IPS DF 6.9 (cell line): ENCODE data around the gene ANKRD31.
"Not testable (repeated sequence)": the region's sequence is repeated elsewhere in the genome, so short reads cannot be mapped to it uniquely, and the experiment has no call there.

ENCODE experiments used
- DNase-seq: peaks from one replicate; pipeline ENCODE4 v3.0.0-alpha.2; 2013; ENCODE audit warnings: low read depth, low spot score
- H3K27ac ChIP-seq: one replicate; pipeline ENCODE4 v1.5.1; 2013; ENCODE audit warnings: low read length, control low read depth
- H3K27me3 ChIP-seq: 2 replicates; pipeline ENCODE4 v1.6.1; 2013; ENCODE audit warnings: mild to moderate bottlenecking, low read length; ENCODE audit not compliant: control insufficient read depth, insufficient read depth
- H3K36me3 ChIP-seq: 2 replicates; pipeline ENCODE4 v1.6.1; 2013; ENCODE audit warnings: low read length; ENCODE audit not compliant: control insufficient read depth, insufficient read depth
- H3K4me1 ChIP-seq: 2 replicates; pipeline ENCODE4 v1.6.1; 2013; ENCODE audit warnings: low read length; ENCODE audit not compliant: control insufficient read depth, insufficient read depth
- H3K4me3 ChIP-seq: 2 replicates; pipeline ENCODE4 v1.5.1; 2013; ENCODE audit warnings: mild to moderate bottlenecking, low read length
- H3K9me3 ChIP-seq: 2 replicates; pipeline ENCODE4 v1.6.1; 2013; ENCODE audit warnings: low read length, inconsistent platforms; ENCODE audit not compliant: control insufficient read depth, insufficient read depth
- WGBS: extraction: QIAGEN DNeasy Blood & Tissue Kit; methylation state at CpG from one replicate; pipeline ENCODE4 v1.1.7; 2013; ENCODE audit warnings: mixed read lengths, missing lambda C conversion rate; ENCODE audit not compliant: insufficient read length, insufficient coverage; 5-methylcytosine and 5-hydroxymethylcytosine counted together

The ANKRD31 gene

GRCh38 chr5:75199071-75199470, 37.6 kb downstream of the ANKRD31 start:
- Histone ChIP-seq H3K9me3 (no peaks in the 10 kb centered on the region), H3K4me1 (no peaks in the 10 kb centered on the region), H3K27ac (no peak overlapping the region), H3K27me3 (no peaks in the 10 kb centered on the region), H3K4me3 (no peak overlapping the region), H3K36me3 (no peaks in the 10 kb centered on the region)
- no peak for DNase-seq
- WGBS = no CpG with 5 or more reads among the region's 2 CpGs

- H3K27ac ChIP-seq = no peak overlapping the region
- WGBS = no CpG with 5 or more reads among the region's 5 CpGs
These were observed 38.9 kb downstream of the ANKRD31 start for GRCh38 chr5:75197745-75198144.

GRCh38 chr5:75192804-75193203, 43.9 kb downstream of the ANKRD31 start:
- WGBS = no CpG with 5 or more reads among the region's 6 CpGs
- Histone ChIP-seq H3K9me3 (no peaks in the 10 kb centered on the region), H3K27me3 (no peaks in the 10 kb centered on the region), H3K27ac (no peak overlapping the region), H3K4me3 (no peak overlapping the region), H3K4me1 (no peaks in the 10 kb centered on the region), H3K36me3 (no peaks in the 10 kb centered on the region)
- DNase-seq = no peak

More at GRCh38 chr5:75197745-75198144, 38.9 kb downstream of the ANKRD31 start:
- Histone ChIP-seq H3K4me1 (no peaks in the 10 kb centered on the region), H3K4me3 (no peak overlapping the region), H3K9me3 (no peaks in the 10 kb centered on the region), H3K36me3 (no peaks in the 10 kb centered on the region), H3K27me3 (no peaks in the 10 kb centered on the region)
- no peak for DNase-seq

- Histone ChIP-seq H3K27me3 (no peaks in the 10 kb centered on the region), H3K9me3 (no peaks in the 10 kb centered on the region), H3K36me3 (no peaks in the 10 kb centered on the region), H3K4me1 (no peaks in the 10 kb centered on the region), H3K27ac (no peak overlapping the region), H3K4me3 (no peak overlapping the region)
- no peak for DNase-seq
These were observed 44.4 kb downstream of the ANKRD31 start for GRCh38 chr5:75192264-75192663.

- no peak for DNase-seq
- Histone ChIP-seq H3K27ac (no peak overlapping the region), H3K27me3 (no peaks in the 10 kb centered on the region), H3K4me1 (no peaks in the 10 kb centered on the region), H3K4me3 (no peak overlapping the region), H3K9me3 (no peaks in the 10 kb centered on the region), H3K36me3 (no peaks in the 10 kb centered on the region)
- no CpG with 5 or more reads among the region's 3 CpGs for WGBS
These were observed 46.5 kb downstream of the ANKRD31 start for GRCh38 chr5:75190227-75190626.

- Histone ChIP-seq H3K4me1 (no peaks in the 10 kb centered on the region), H3K27me3 (no peaks in the 10 kb centered on the region), H3K27ac (no peak overlapping the region), H3K9me3 (no peaks in the 10 kb centered on the region), H3K36me3 (no peaks in the 10 kb centered on the region), H3K4me3 (no peak overlapping the region)
- DNase-seq = no peak
- WGBS = no CpG with 5 or more reads among the region's 2 CpGs
These were observed 47.3 kb downstream of the ANKRD31 start for GRCh38 chr5:75189353-75189752.

- H3K27me3 ChIP-seq = no peaks in the 10 kb centered on the region
- no peaks in the 10 kb centered on the region for H3K9me3 ChIP-seq
- H3K27ac ChIP-seq = no peak overlapping the region
- no peak overlapping the region for H3K4me3 ChIP-seq
- no peak for DNase-seq
- H3K4me1 ChIP-seq = no peaks in the 10 kb centered on the region
- WGBS = no CpG with 5 or more reads among the region's 1 CpG
- no peaks in the 10 kb centered on the region for H3K36me3 ChIP-seq
These were observed 50.9 kb downstream of the ANKRD31 start for GRCh38 chr5:75185763-75186162.

- no CpG with 5 or more reads among the region's 7 CpGs for WGBS
These were observed 60.7 kb downstream of the ANKRD31 start for GRCh38 chr5:75176009-75176408.

GRCh38 chr5:75174872-75175271, 61.8 kb downstream of the ANKRD31 start:
- not testable (repeated sequence) for H3K9me3 ChIP-seq, H3K4me3 ChIP-seq, H3K4me1 ChIP-seq, H3K27me3 ChIP-seq, H3K27ac ChIP-seq, DNase-seq, H3K36me3 ChIP-seq
- no CpG with 5 or more reads among the region's 4 CpGs for WGBS

More at GRCh38 chr5:75176009-75176408, 60.7 kb downstream of the ANKRD31 start:
- H3K27ac ChIP-seq, H3K4me3 ChIP-seq, H3K27me3 ChIP-seq, DNase-seq, H3K4me1 ChIP-seq, H3K9me3 ChIP-seq, H3K36me3 ChIP-seq: not testable (repeated sequence)

- Histone ChIP-seq H3K4me1 (no peaks in the 10 kb centered on the region), H3K9me3 (no peaks in the 10 kb centered on the region), H3K27me3 (no peaks in the 10 kb centered on the region), H3K36me3 (no peaks in the 10 kb centered on the region), H3K4me3 (no peak overlapping the region), H3K27ac (no peak overlapping the region)
- WGBS = no CpG with 5 or more reads among the region's 2 CpGs
- no peak for DNase-seq
These were observed 67.2 kb downstream of the ANKRD31 start for GRCh38 chr5:75169516-75169915.

GRCh38 chr5:75168026-75168735, 68.5 kb downstream of the ANKRD31 start:
- H3K27ac ChIP-seq = no peak overlapping the region
- H3K9me3 ChIP-seq = no peaks in the 10 kb centered on the region
- H3K36me3 ChIP-seq = no peaks in the 10 kb centered on the region
- H3K4me1 ChIP-seq = no peaks in the 10 kb centered on the region
- H3K27me3 ChIP-seq = no peaks in the 10 kb centered on the region
- no peak for DNase-seq
- no CpG with 5 or more reads among the region's 2 CpGs for WGBS
- no peak overlapping the region for H3K4me3 ChIP-seq
